PC-3 (cell line): Measurements from ENCODE around the gene MRLN. TPM values are rescaled to one million over a fixed set of nuclear protein-coding genes. Genes with fewer than 3 reads are reported as not detected.

Experiments used
- ATAC-seq: fragments of 200-7000 bp; cut with Tn5 transposase; 2 replicates; pipeline ENCODE4 v1.9.1; 2020; ENCODE audit warnings: mild to moderate bottlenecking, moderate library complexity
- BruUV-seq: library from RNA; stranded (reverse); fragments of 400-500 nt; replicated peaks from 2 replicates; lab custom pipeline; 2021; lab: Mats Ljungman, UMichigan
- CTCF ChIA-PET: fragments of 300-600 bp; sonication (Branson Sonifier 250); formaldehyde crosslinking; loops from one replicate; lab custom pipeline; 2022; ENCODE audit warnings: antibody characterized with exemption; lab: Charles Lee
- POLR2A ChIA-PET: fragments of 300-600 bp; sonication (Branson Sonifier 250); formaldehyde crosslinking; loops from one replicate; lab custom pipeline; 2022; ENCODE audit warnings: antibody characterized with exemption; ENCODE audit not compliant: unreplicated experiment; lab: Charles Lee
- DNase-seq: peaks from one replicate; pipeline ENCODE4 v3.0.0-alpha.2; 2015
- H2AFZ ChIP-seq: fragments of 300-600 bp; sonication (generic); 2 replicates; pipeline ENCODE4 v1.6.0; 2016; ENCODE audit warnings: antibody characterized with exemption, low read length
- H3F3A ChIP-seq: fragments of 300-600 bp; sonication (generic); one replicate; pipeline ENCODE4 v1.6.0; 2017; ENCODE audit warnings: antibody characterized with exemption, low read length, control low read depth, mild to moderate bottlenecking; ENCODE audit not compliant: unreplicated experiment
- H3K27ac ChIP-seq: fragments of 300-600 bp; sonication (generic); 2 replicates; pipeline ENCODE4 v1.5.1; 2016; ENCODE audit warnings: mild to moderate bottlenecking, low read length
- H3K27me3 ChIP-seq: fragments of 300-600 bp; sonication (generic); 2 replicates; pipeline ENCODE4 v1.6.1; 2016; ENCODE audit warnings: low read length, mixed read lengths
- H3K36me3 ChIP-seq: fragments of 300-600 bp; sonication (generic); 2 replicates; pipeline ENCODE4 v1.6.1; 2016; ENCODE audit warnings: low read depth, mixed run types, low read length, mixed read lengths
- H3K4me1 ChIP-seq: fragments of 300-600 bp; sonication (generic); 2 replicates; pipeline ENCODE4 v1.5.1; 2016; ENCODE audit warnings: low read length; ENCODE audit not compliant: insufficient read depth
- H3K4me2 ChIP-seq: fragments of 300-600 bp; sonication (generic); 2 replicates; pipeline ENCODE4 v1.6.0; 2016; ENCODE audit warnings: low read length
- H3K4me3 ChIP-seq: fragments of 300-600 bp; sonication (generic); 2 replicates; pipeline ENCODE4 v1.5.1; 2016; ENCODE audit warnings: mild to moderate bottlenecking, low read length, mixed read lengths
- H3K79me2 ChIP-seq: fragments of 300-600 bp; sonication (generic); 2 replicates; pipeline ENCODE4 v1.6.1; 2017; ENCODE audit warnings: low read length, mixed read lengths
- H3K9ac ChIP-seq: fragments of 300-600 bp; sonication (generic); 2 replicates; pipeline ENCODE4 v1.6.0; 2016; ENCODE audit warnings: mild to moderate bottlenecking, low read length
- H3K9me2 ChIP-seq: fragments of 300-600 bp; sonication (generic); replicated peaks from 2 replicates; pipeline ENCODE4 v1.6.1; 2016; ENCODE audit warnings: mixed run types, low read length, mixed read lengths
- H3K9me3 ChIP-seq: fragments of 300-600 bp; sonication (generic); 2 replicates; pipeline ENCODE4 v1.6.1; 2016; ENCODE audit warnings: low read length, mixed read lengths
- H4K20me1 ChIP-seq: fragments of 300-600 bp; sonication (generic); 2 replicates; pipeline ENCODE4 v1.6.1; 2016; ENCODE audit warnings: low read length, mixed read lengths
- CTCF ChIP-seq: fragments of 300-600 bp; sonication (generic); conservative IDR thresholded peaks from 2 replicates; pipeline ENCODE4 v1.5.1; 2017; ENCODE audit warnings: antibody characterized with exemption, low read depth, mild to moderate bottlenecking, low read length
- EZH2 ChIP-seq: fragments of 300-600 bp; sonication (generic); IDR thresholded peaks from one replicate; pipeline ENCODE4 v1.6.1; 2017; ENCODE audit warnings: antibody characterized with exemption, mild to moderate bottlenecking, low read length; ENCODE audit not compliant: unreplicated experiment
- EZH2phosphoT487 ChIP-seq: fragments of 300-600 bp; sonication (generic); IDR thresholded peaks from 2 replicates; pipeline ENCODE4 v1.6.1; 2018; ENCODE audit warnings: mild to moderate bottlenecking, antibody characterized with exemption, low read length, borderline replicate concordance
- intact Hi-C: fragments of 100-400 bp; cut with micrococcal nuclease; formaldehyde crosslinking; loops from 2 replicates; pipeline ENCODE4 v1.9.0; 2023
- total RNA-seq: library from RNA; depleted of rRNA; stranded (reverse); fragments of >200 nt; gene quantifications from 2 replicates; pipeline ENCODE4 v1.2.3, GENCODE V29; 2014

Gene MRLN
- total RNA-seq, 1 experiment from 2014 or later: not detected

GRCh38 chr10:59771162-59771807 lies 18.0 kb upstream of the MRLN start:
- Histone ChIP-seq H4K20me1 (no peaks in the 10 kb centered on the region), H3K9ac (no peak overlapping the region), H2AFZ (no peak overlapping the region), H3K79me2 (no peaks in the 10 kb centered on the region), H3K4me3 (no peak overlapping the region), H3K4me2 (no peak overlapping the region), H3K9me3 (no peaks in the 10 kb centered on the region), H3K4me1 (no peaks in the 10 kb centered on the region), H3K27ac (no peak overlapping the region), H3F3A (no peaks in the 10 kb centered on the region), H3K9me2 (no peaks in the 10 kb centered on the region), H3K27me3 (no peaks in the 10 kb centered on the region), H3K36me3 (no peaks in the 10 kb centered on the region)
- DNase-seq (no peak), ATAC-seq (no peak)
- CTCF ChIA-PET: no interaction called here
- TF ChIP-seq EZH2: no peak
- intact Hi-C loops: no loop called here
- POLR2A ChIA-PET: no interaction called here
- BruUV-seq: no TSS peak

DNA sequence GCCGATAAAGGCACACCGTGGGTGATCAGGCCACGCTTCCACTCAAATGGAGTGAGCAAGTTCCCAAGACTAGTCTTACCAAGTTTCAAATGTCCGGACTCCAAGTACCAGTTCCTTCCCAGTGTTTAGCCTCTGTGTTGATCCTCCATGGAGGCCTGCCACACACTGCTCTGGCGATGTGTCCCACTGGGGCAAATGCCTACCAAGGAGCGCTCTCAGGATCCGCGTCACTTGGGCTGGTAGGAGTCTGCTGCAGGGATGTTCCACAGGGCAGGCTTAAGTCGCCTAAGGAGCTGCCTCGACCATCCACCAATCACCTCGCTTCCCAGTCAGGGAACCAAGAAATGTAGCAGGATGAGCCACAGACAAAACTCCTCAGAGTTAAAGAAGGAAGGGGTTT lies 17.4 kb upstream of the MRLN start:
- Histone ChIP-seq H3K79me2 (no peaks in the 10 kb centered on the region), H3K27ac (no peak overlapping the region), H3K27me3 (no peaks in the 10 kb centered on the region), H3K36me3 (no peaks in the 10 kb centered on the region), H3K9ac (no peak overlapping the region), H3K4me2 (no peak overlapping the region), H3F3A (no peaks in the 10 kb centered on the region), H3K4me1 (no peaks in the 10 kb centered on the region), H3K4me3 (no peak overlapping the region), H3K9me3 (no peaks in the 10 kb centered on the region), H2AFZ (no peak overlapping the region), H4K20me1 (no peaks in the 10 kb centered on the region), H3K9me2 (no peaks in the 10 kb centered on the region)
- no TSS peak for BruUV-seq
- ChIA-PET CTCF (no interaction called here), POLR2A (no interaction called here)
- intact Hi-C loops: no loop called here
- TF ChIP-seq EZH2phosphoT487: no peak
- no peak for TF ChIP-seq EZH2
- no peak for DNase-seq
- no peak for ATAC-seq

- no peak for TF ChIP-seq EZH2phosphoT487
- no peak for TF ChIP-seq EZH2
- no peak for TF ChIP-seq CTCF
- Histone ChIP-seq H2AFZ (no peak overlapping the region), H3F3A (no peaks in the 10 kb centered on the region), H3K9me2 (no peaks in the 10 kb centered on the region), H3K27ac (no peak overlapping the region), H3K79me2 (no peaks in the 10 kb centered on the region), H3K36me3 (no peaks in the 10 kb centered on the region), H3K4me1 (peaks cover 11% of the 10 kb centered on the region), H4K20me1 (no peaks in the 10 kb centered on the region), H3K4me3 (no peak overlapping the region), H3K27me3 (no peaks in the 10 kb centered on the region), H3K9me3 (no peaks in the 10 kb centered on the region), H3K4me2 (no peak overlapping the region), H3K9ac (no peak overlapping the region)
- no TSS peak for BruUV-seq
- no peak for DNase-seq
- ChIA-PET POLR2A (no interaction called here), CTCF (no interaction called here)
- ATAC-seq: no peak
- intact Hi-C loops: no loop called here
Observed at GRCh38 chr10:59762505-59762904, 9.2 kb upstream of the MRLN start.

DNA sequence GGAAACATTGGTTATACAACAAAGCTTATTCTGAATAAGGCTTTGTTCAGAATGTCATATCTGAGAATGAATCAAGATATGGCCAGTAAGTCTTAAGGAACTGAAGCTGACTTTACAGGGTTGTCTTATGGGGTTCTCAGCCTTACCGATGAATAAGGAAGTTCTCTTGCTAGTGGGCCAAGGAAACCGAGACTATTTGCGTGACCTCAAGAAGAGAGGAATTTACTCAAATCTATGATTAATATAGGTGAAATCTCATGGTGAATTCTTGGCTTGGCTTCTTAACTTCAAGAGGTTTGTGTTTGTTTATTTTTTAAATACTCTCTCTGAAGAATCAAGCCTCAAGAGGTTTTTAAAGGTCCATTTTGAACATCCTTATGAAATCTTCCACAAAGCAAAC lies 4.7 kb upstream of the MRLN start:
- ATAC-seq: peak; percentile 87

More for the DNA sequence above, 4.7 kb upstream of the MRLN start:
- peak overlapping the region; percentile 28 for H3K9ac ChIP-seq
- H3K4me1 ChIP-seq: peaks cover 18% of the 10 kb centered on the region
- ChIA-PET CTCF (no interaction called here), POLR2A (no interaction called here)
- peak; percentile 91 for DNase-seq
- H3K9me3 ChIP-seq: no peaks in the 10 kb centered on the region
- H3K27me3 ChIP-seq: no peaks in the 10 kb centered on the region
- H3K27ac ChIP-seq: peak overlapping the region; percentile 79
- BruUV-seq: no TSS peak
- H3K9me2 ChIP-seq: no peaks in the 10 kb centered on the region
- H3K4me2 ChIP-seq: peak overlapping the region; percentile 19
- no peaks in the 10 kb centered on the region for H4K20me1 ChIP-seq
- H3F3A ChIP-seq: no peaks in the 10 kb centered on the region
- no peaks in the 10 kb centered on the region for H3K36me3 ChIP-seq
- H3K4me3 ChIP-seq: no peak overlapping the region
- no peak for TF ChIP-seq EZH2
- TF ChIP-seq CTCF: no peak
- no peak for TF ChIP-seq EZH2phosphoT487
- peak overlapping the region; percentile 20 for H2AFZ ChIP-seq
- no peaks in the 10 kb centered on the region for H3K79me2 ChIP-seq
- intact Hi-C loops: no loop called here
